Activated T-helper 1 cell treated with Interleukin-2 at 50 U/mL for 16 hours (primary cell): ENCODE data around the gene TRIM43B.
"Not testable (repeated sequence)": the region's sequence is repeated elsewhere in the genome, so short reads cannot be mapped to it uniquely, and the experiment has no call there.

Experiments used
- DNase-seq: peaks from one replicate; pipeline ENCODE4 v3.0.0-alpha.2; 2020; ENCODE audit warnings: low read depth

Gene TRIM43B

DNA sequence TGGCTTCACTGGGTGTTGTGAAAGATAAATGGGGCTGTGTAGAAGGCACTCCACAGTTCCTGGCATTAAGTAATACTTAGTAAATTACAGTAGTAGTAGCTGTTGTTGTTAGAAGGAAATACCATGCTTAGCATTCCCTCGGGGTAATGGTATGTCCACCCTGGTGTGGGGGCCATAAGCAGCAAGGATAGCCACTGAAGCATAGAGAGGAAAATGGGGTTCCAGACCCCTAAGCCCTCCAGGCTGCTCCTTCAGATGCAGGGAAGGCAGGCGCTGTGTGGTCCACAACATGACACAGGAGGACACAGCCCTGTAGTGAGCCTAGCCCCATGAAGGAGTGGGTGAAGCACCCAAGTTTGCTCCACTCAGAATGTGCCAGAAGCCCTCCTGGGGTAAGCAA, 50.6 kb downstream of the TRIM43B start:
- not testable (repeated sequence) for DNase-seq

DNA sequence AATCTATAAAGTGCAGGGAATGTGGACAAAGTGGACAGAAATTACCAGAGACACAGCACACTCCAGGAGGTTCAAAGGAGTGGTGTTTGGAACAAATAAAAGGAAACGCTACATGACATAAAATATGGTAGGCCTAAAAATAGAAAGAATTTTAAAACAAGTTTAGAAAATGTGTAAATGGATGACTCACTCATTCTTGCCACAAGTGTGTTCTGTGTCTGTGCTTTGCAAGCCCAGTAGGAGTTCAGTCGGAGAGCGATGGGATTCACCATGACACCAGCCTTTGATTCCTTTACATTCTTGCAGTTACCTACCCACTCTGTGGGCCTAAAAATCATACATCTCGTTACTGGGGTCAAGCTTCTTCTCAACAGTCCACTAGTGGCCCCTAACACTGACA, 51.2 kb downstream of the TRIM43B start:
- not testable (repeated sequence) for DNase-seq

DNA sequence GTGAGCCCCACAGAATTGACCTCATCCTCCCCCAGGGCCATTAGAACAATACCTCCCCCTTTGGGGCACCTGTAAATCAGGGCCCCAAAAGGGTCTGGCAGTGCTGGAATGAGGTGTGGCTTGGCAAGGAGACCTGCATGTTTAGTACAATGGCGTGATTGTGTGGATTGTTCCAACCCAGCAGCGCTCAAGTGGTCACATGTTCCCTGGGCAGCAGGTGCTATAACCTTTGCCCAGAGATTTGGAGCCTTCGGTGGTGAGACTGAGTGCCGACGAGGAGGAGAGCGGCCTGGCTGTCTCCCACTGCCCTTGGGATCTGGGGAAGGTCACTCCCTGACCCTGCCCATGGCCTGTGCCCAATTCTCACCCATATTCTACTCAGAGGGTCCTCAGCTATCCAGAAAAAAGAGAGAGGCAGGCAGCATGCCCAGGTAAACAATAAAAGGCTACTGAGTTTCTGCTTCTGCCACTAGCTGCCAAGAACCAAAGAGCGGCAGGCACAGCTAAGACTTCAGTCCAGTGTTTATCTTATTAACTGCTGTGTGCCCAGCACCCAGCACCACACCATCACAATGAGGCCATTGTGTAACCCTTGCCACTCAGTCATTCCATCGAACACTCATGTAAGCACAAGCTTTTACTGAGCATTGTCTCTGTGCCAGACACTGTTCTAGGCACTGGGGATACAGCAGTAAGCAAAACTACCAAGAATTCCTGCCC, 54.6 kb downstream of the TRIM43B start:
- not testable (repeated sequence) for DNase-seq

DNA sequence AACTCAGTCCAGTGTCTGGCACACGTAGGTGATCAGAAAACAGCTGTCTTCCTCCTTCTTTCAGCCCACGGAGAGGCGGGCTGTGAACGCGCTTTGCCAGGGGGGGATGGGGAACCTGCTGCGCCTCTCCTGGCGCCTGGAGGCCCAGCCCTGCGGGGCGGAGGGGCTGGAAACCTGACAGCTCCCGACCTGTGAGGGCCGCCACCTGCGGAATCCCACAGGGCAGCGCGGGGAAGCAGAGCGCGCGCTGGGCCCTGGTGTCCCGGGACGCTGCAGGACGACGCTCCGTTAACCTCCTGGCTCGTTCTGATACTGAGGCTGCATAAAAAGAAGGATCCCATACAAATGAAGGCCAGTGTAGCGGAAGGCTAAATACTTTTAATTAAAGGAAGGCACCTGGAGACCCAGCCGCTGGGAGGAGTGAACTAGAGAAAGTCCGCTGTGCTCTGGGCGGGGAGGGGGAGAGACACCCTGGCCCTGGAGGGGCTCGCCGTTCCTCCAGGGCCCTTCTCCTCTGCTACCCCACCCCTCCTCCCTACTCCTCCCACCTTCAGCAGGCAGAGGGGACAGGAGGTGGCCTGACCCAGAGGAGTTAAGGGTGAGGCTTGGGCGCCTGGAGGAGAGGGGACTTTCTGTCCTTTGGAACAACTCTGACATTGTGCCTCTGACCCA, 57.2 kb downstream of the TRIM43B start:
- not testable (repeated sequence) for DNase-seq
